Gastrocnemius medialis (tissue), 4 donors: ENCODE data around the gene SLC9A4.

Experiments
- POLR2A ChIP-seq, 2 donors: fragments of 450-650 bp; IDR thresholded peaks; one replicate each; pipeline ENCODE4 v1.6.1; 2017; ENCODE audit warnings: antibody characterized with exemption in 2 of 2, mild to moderate bottlenecking in 2 of 2, moderate library complexity in 2 of 2
- TF ChIP-seq, protein P1 (sequence below), 5 experiments: fragments of 450-650 bp in 3 of 5; fragments of 200-600 bp in 2 of 5; sonication (generic) in 2 of 5; IDR thresholded peaks in 4 of 5; conservative IDR thresholded peaks in 1 of 5; 1 replicate in 4 of 5; 2 replicates in 1 of 5; pipeline ENCODE4 v1.5.1; 2016 to 2019; ENCODE audit warnings: antibody characterized with exemption in 5 of 5, mild to moderate bottlenecking in 3 of 5, moderate library complexity in 3 of 5

DNA sequence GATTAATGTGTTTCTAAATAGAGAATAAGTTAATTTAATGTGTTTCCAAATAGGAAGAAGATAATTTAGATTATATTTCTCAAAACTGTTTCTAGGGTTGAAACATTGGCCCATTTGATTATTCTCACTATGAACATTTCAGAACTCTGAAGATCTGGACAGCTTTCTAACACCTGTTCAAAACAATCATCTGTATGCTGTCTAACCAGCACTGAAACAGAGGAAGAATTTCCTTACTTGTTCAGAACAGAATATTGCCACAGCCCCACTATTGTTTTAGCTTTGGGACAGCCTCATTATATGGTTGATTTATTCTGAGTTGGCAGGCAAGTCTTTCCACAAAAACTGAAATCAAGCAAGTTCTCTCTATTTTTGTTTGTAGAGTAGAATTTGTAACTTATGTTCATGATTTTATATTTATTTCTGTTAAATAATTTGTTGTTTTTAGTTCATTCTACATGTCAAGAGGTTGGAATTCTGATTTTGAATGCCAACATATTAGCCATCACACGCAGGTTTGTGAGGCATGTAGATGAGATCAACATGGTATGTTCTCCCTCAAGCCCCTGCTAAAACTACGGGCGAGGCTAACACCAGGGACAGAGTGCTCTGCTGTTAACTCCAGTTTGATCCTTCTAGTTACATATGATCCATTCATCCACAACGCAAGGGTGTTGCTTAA is 38.9 kb upstream of the SLC9A4 start:
- TF ChIP-seq, protein P1, sequence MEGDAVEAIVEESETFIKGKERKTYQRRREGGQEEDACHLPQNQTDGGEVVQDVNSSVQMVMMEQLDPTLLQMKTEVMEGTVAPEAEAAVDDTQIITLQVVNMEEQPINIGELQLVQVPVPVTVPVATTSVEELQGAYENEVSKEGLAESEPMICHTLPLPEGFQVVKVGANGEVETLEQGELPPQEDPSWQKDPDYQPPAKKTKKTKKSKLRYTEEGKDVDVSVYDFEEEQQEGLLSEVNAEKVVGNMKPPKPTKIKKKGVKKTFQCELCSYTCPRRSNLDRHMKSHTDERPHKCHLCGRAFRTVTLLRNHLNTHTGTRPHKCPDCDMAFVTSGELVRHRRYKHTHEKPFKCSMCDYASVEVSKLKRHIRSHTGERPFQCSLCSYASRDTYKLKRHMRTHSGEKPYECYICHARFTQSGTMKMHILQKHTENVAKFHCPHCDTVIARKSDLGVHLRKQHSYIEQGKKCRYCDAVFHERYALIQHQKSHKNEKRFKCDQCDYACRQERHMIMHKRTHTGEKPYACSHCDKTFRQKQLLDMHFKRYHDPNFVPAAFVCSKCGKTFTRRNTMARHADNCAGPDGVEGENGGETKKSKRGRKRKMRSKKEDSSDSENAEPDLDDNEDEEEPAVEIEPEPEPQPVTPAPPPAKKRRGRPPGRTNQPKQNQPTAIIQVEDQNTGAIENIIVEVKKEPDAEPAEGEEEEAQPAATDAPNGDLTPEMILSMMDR (IDR thresholded peaks at IDR 0.05 in 4 of 5, conservative IDR thresholded peaks at IDR 0.05 in 1 of 5): no peak
- TF ChIP-seq POLR2A (IDR thresholded peaks at IDR 0.05): no peak
